NT2/D1 (cell line): ENCODE measurements around the gene ITPR2.

ENCODE experiments used
- YY1 ChIP-seq: IDR thresholded peaks from 2 replicates; pipeline ENCODE4 v1.6.1; 2011; ENCODE audit not compliant: insufficient read length, insufficient read depth
- ZNF274 ChIP-seq: IDR thresholded peaks from 2 replicates; pipeline ENCODE4 v1.6.1; 2011; ENCODE audit warnings: mild to moderate bottlenecking, low read depth, low read length

GRCh38 chr12:26441434-26441833 lies 391.6 kb downstream of the ITPR2 start:
- TF ChIP-seq YY1 (no peak), ZNF274 (no peak)
